ENCODE data around the gene PIGX.

PIGX gene

DNA sequence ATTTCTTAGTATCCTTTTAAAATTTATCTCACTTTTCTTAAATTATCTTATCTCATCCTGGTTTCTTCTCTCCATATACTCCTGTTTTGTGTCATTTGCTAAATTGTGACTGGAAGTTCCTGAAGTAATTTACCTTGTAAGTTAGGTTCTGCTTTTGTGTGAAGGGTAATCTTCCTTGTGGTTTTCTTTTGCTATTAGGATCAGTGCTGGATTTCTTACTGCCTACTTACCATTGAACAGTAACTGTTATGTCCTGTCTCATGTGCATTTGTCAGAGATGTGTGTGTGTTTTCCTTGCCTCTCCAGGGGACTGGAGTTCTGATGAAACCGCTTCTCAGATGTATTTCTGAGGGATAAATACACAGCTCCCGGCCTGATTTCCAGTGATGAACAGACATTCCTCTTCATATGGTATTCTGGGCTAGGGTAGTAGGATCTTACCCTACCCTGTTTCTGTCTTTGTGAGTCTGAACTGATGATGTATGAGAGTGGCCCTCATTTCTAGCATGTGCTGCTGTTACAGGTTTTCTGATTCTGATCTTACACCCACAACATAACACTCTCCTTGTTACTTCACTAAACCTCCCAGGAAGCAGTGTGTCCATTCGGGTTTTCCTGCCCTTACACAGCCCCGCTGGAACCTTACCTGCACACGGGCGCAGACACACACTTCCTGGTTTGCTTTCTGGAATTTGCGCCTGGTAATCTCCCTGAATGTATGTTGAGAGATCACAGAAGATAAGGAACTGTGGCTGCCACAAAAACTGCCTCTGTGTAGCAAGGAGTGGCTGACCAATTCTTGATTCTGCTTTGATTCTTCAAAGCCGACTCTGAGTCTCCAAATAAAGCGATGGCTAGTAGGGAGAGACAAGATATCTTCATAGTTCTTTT, 42.2 kb downstream of the PIGX start:
- H4K20me1 ChIP-seq (ENCODE audit: insufficient read depth, low read length) = peaks cover under 1% of the 10 kb centered on the region; the same call in 1 of the 2 replicates
- no peak overlapping the region for H3K4me2 ChIP-seq (ENCODE audit: low read depth, low read length)
- no peaks in the 10 kb centered on the region for H3K9me2 ChIP-seq (replicated peaks; ENCODE audit: insufficient read depth, low read length)
- H3K4me1 ChIP-seq (ENCODE audit: low read length) = no peaks in the 10 kb centered on the region
- no peak for TF ChIP-seq EZH2 (optimal IDR thresholded peaks at IDR 0.05; ENCODE audit: low read depth, low read length)
- TF ChIP-seq, protein P1, sequence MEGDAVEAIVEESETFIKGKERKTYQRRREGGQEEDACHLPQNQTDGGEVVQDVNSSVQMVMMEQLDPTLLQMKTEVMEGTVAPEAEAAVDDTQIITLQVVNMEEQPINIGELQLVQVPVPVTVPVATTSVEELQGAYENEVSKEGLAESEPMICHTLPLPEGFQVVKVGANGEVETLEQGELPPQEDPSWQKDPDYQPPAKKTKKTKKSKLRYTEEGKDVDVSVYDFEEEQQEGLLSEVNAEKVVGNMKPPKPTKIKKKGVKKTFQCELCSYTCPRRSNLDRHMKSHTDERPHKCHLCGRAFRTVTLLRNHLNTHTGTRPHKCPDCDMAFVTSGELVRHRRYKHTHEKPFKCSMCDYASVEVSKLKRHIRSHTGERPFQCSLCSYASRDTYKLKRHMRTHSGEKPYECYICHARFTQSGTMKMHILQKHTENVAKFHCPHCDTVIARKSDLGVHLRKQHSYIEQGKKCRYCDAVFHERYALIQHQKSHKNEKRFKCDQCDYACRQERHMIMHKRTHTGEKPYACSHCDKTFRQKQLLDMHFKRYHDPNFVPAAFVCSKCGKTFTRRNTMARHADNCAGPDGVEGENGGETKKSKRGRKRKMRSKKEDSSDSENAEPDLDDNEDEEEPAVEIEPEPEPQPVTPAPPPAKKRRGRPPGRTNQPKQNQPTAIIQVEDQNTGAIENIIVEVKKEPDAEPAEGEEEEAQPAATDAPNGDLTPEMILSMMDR (IDR thresholded peaks at IDR 0.05; ENCODE audit: low read length) = no peak
- TF ChIP-seq EZH2phosphoT487 (IDR thresholded peaks at IDR 0.05; ENCODE audit: low read length) = no peak
- DNase-seq = no peak
- no peaks in the 10 kb centered on the region for H3K9me3 ChIP-seq (replicated peaks; ENCODE audit: insufficient read depth, low read length)
- H3K4me3 ChIP-seq (ENCODE audit: low read length) = no peak overlapping the region
- no peak overlapping the region for H3K27ac ChIP-seq (ENCODE audit: low read length)
- no peaks in the 10 kb centered on the region for H3K27me3 ChIP-seq (replicated peaks; ENCODE audit: insufficient read depth, low read length)
- H3K79me2 ChIP-seq (ENCODE audit: low read length) = peaks cover 96% of the 10 kb centered on the region
- H3F3A ChIP-seq (ENCODE audit: insufficient read depth, low read length) = no peaks in the 10 kb centered on the region
- no peak overlapping the region for H3K9ac ChIP-seq (ENCODE audit: low read length)
- no peak overlapping the region for H2AFZ ChIP-seq (ENCODE audit: low read length)
- H3K36me3 ChIP-seq (replicated peaks; ENCODE audit: insufficient read depth, low read length) = 0 out of 2 replicates have a peak, but pooled peaks cover 4% of the 10 kb centered on the region

DNA sequence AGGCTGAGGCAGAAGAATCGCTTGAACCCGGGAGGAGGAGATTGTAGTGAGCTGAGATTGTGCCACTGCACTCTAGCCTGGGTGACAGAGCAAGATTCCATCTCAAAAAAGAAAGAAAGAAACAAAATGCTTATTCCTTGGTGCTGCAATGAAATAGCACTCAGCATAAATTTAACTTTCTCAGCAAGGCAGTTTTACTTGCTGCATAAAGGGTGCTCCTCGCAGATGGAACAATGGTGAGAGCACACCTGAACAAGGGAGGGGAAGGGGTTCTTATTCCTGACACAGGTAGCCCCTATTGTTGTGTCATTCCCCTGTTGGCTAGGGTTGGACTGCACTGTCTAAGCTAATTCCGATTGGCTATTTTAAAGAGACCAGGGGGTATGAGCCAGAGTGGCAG, 44.6 kb downstream of the PIGX start:
- 0 out of 2 replicates have a peak, but pooled peaks cover 2% of the 10 kb centered on the region for H3K36me3 ChIP-seq (replicated peaks; ENCODE audit: insufficient read depth, low read length)
- no peak overlapping the region for H3K9ac ChIP-seq (ENCODE audit: low read length)
- H3K4me1 ChIP-seq (ENCODE audit: low read length) = no peaks in the 10 kb centered on the region
- TF ChIP-seq EZH2 (optimal IDR thresholded peaks at IDR 0.05; ENCODE audit: low read depth, low read length) (no peak), EZH2phosphoT487 (IDR thresholded peaks at IDR 0.05; ENCODE audit: low read length) (no peak)
- TF ChIP-seq, protein P1 (IDR thresholded peaks at IDR 0.05; ENCODE audit: low read length) = no peak
- H4K20me1 ChIP-seq (ENCODE audit: insufficient read depth, low read length) = no peaks in the 10 kb centered on the region
- H3K27ac ChIP-seq (ENCODE audit: low read length) = no peak overlapping the region
- H3K9me3 ChIP-seq (replicated peaks; ENCODE audit: insufficient read depth, low read length) = no peaks in the 10 kb centered on the region
- H3K27me3 ChIP-seq (replicated peaks; ENCODE audit: insufficient read depth, low read length) = no peaks in the 10 kb centered on the region
- H3K9me2 ChIP-seq (replicated peaks; ENCODE audit: insufficient read depth, low read length) = no peaks in the 10 kb centered on the region
- peaks cover 90% of the 10 kb centered on the region for H3K79me2 ChIP-seq (ENCODE audit: low read length)
- H3F3A ChIP-seq (ENCODE audit: insufficient read depth, low read length) = no peaks in the 10 kb centered on the region
- no peak overlapping the region for H3K4me3 ChIP-seq (ENCODE audit: low read length)
- H3K4me2 ChIP-seq (ENCODE audit: low read depth, low read length) = no peak overlapping the region
- no peak for DNase-seq
- no peak overlapping the region for H2AFZ ChIP-seq (ENCODE audit: low read length)

DNA sequence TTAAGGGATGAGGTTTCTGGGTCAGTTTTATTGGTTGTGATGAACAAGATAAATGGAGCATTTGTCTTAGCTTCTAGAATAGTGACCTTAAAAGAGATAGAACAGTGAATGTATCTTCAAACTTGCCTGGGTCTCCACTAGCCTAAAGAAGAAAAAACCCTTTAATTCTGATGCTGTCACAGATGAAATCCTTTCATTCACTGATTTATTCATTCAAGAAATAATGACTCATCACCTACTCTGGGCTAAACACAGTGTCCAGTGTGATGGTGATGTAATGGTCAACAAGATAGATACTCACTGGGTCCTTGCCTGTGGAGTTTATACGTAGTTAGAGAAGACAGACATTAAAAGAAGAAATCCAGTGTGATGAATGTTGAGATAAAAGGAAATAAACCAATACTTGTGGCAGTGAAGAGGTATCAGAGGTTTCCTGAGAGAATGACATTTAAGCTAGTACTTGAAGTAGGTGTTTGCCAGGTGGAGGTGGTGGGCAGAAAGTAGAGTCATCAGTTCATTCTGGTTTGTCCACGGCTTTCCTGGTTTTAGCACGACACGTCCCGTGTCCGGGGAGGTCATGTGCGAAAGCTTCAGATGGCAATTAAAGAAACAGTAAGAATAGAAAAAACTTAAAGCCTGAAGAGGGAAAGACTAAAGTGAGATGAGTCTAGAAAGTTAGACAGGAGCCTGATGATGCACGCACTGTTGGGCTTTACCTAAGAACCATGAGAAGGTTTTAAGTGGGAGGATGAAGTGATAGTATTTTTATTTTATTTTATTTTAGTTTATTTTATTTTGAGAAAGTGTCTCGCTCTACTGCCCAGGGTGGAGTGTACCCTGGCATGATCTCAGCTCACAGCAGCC, 45.9 kb downstream of the PIGX start:
- Histone ChIP-seq H3K27me3 (replicated peaks; ENCODE audit: insufficient read depth, low read length) (no peaks in the 10 kb centered on the region), H3K4me3 (ENCODE audit: low read length) (no peak overlapping the region), H3F3A (ENCODE audit: insufficient read depth, low read length) (no peaks in the 10 kb centered on the region), H3K9me2 (replicated peaks; ENCODE audit: insufficient read depth, low read length) (no peaks in the 10 kb centered on the region), H3K79me2 (ENCODE audit: low read length) (peaks cover 81% of the 10 kb centered on the region), H3K4me1 (ENCODE audit: low read length) (no peaks in the 10 kb centered on the region), H3K27ac (ENCODE audit: low read length) (no peak overlapping the region), H3K4me2 (ENCODE audit: low read depth, low read length) (no peak overlapping the region), H3K36me3 (replicated peaks; ENCODE audit: insufficient read depth, low read length) (0 out of 2 replicates have a peak, but pooled peaks cover 2% of the 10 kb centered on the region), H3K9ac (ENCODE audit: low read length) (no peak overlapping the region), H2AFZ (ENCODE audit: low read length) (no peak overlapping the region), H4K20me1 (ENCODE audit: insufficient read depth, low read length) (no peaks in the 10 kb centered on the region), H3K9me3 (replicated peaks; ENCODE audit: insufficient read depth, low read length) (no peaks in the 10 kb centered on the region)
- TF ChIP-seq EZH2phosphoT487 (IDR thresholded peaks at IDR 0.05; ENCODE audit: low read length) (no peak), EZH2 (optimal IDR thresholded peaks at IDR 0.05; ENCODE audit: low read depth, low read length) (no peak)
- TF ChIP-seq, protein P1 (IDR thresholded peaks at IDR 0.05; ENCODE audit: low read length) = no peak
- DNase-seq = no peak

Measured in MM.1S (cell line).